Endodermal cell (in vitro differentiated cells): ENCODE results near the gene SDE2. TPM values are rescaled to one million over a fixed set of nuclear protein-coding genes. Genes with fewer than 3 reads are reported as not detected.

Experiments used
- DNase-seq: peaks from one replicate; pipeline ENCODE4 v3.0.0-alpha.2; 2017
- H3K27ac ChIP-seq: 2 replicates; pipeline ENCODE4 v1.5.1; 2013; ENCODE audit warnings: mild to moderate bottlenecking, low read depth, low read length, moderate library complexity
- H3K27me3 ChIP-seq: 2 replicates; pipeline ENCODE4 v1.6.1; 2013; ENCODE audit warnings: mild to moderate bottlenecking, low read length, moderate library complexity; ENCODE audit not compliant: insufficient read depth, control insufficient read depth, poor library complexity, severe bottlenecking
- H3K36me3 ChIP-seq: 2 replicates; pipeline ENCODE4 v1.7.0; 2013; ENCODE audit warnings: mild to moderate bottlenecking, low read length, moderate library complexity; ENCODE audit not compliant: control insufficient read depth, insufficient read depth
- H3K4me1 ChIP-seq: one replicate; pipeline ENCODE4 v1.7.0; 2013; ENCODE audit warnings: low read length; ENCODE audit not compliant: control insufficient read depth, insufficient read depth
- H3K4me3 ChIP-seq: 2 replicates; pipeline ENCODE4 v1.5.1; 2013; ENCODE audit warnings: mild to moderate bottlenecking, low read length, moderate library complexity
- H3K9ac ChIP-seq: 2 replicates; pipeline ENCODE4 v1.6.1; 2013; ENCODE audit warnings: mild to moderate bottlenecking, low read length, moderate library complexity; ENCODE audit not compliant: poor library complexity, severe bottlenecking; ENCODE audit errors: extremely low read depth
- H3K9me3 ChIP-seq: 2 replicates; pipeline ENCODE4 v1.6.1; 2013; ENCODE audit warnings: mild to moderate bottlenecking, low read length, moderate library complexity; ENCODE audit not compliant: control insufficient read depth
- H3K27ac Mint-ChIP-seq: 2 replicates; pipeline ENCODE4 v1.8.0; 2020; ENCODE audit warnings: mixed read lengths
- H3K27me3 Mint-ChIP-seq: 2 replicates; pipeline ENCODE4 v1.8.0; 2021; ENCODE audit warnings: mild to moderate bottlenecking, mixed read lengths; ENCODE audit not compliant: insufficient read depth
- H3K36me3 Mint-ChIP-seq: 2 replicates; pipeline ENCODE4 v1.8.0; 2020; ENCODE audit warnings: low read depth, mixed read lengths
- H3K4me1 Mint-ChIP-seq: 2 replicates; pipeline ENCODE4 v1.8.0; 2020; ENCODE audit warnings: mixed read lengths
- H3K4me3 Mint-ChIP-seq: 2 replicates; pipeline ENCODE4 v1.8.0; 2020; ENCODE audit warnings: mild to moderate bottlenecking, moderate library complexity, mixed read lengths
- H3K9me3 Mint-ChIP-seq: 2 replicates; pipeline ENCODE4 v1.8.0; 2020; ENCODE audit warnings: mild to moderate bottlenecking, mixed read lengths
- WGBS, 2 experiments: methylation state at CpG; one replicate each; pipeline versions ENCODE4 v1.1.5 to v1.1.7; 2013; ENCODE audit warnings: missing lambda C conversion rate in 2 of 2, mixed read lengths in 1 of 2; ENCODE audit not compliant: insufficient coverage in 1 of 2, insufficient read length in 1 of 2; 5-methylcytosine and 5-hydroxymethylcytosine counted together
- total RNA-seq, 2 donors: library from RNA; stranded (reverse); fragmentation: NEBNext Ultra II Directional in 1 of 2; extraction: Animal tissue kit (Norgen Biotek cat#: 25700) in 1 of 2; gene quantifications; 2 replicates in 1 of 2; 3 replicates in 1 of 2; pipeline ENCODE4 v1.2.1, GENCODE V29; 2021
- TF ChIP-seq, protein P1 (sequence below): fragments of 200-600 bp; sonication (generic); conservative IDR thresholded peaks from 2 replicates; pipeline ENCODE4 v1.5.0; 2021; ENCODE audit warnings: antibody characterized with exemption, mild to moderate bottlenecking

SDE2 gene
- total RNA-seq, 2 donors from 2014 or later = 19.0 to 21.6 TPM

DNA sequence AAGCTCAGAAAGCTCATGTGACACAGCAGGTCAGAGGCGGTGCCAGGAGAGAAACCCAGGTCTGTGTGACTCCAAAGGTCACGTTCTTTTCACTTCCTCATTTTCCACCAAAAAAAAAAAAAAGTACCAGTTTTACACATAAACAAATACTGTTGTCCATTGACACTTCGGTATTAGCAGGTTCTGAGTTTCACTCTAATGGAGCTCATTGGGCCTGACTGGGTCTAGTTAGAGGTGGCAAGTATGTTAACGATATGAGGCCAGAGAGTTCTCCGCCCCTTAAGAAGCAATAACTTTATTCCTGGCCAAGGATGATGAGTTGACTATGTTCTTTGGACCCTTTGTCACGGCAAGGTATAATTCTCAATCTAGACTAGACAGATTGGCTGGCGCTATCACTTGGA is 30.0 kb upstream of the SDE2 start:
- 92 to 93% methylated on average over 5 to 7 of the region's 7 CpGs for WGBS, 2 experiments
- Mint-ChIP-seq H3K27me3 (no peaks in the 10 kb centered on the region), H3K4me3 (no peak overlapping the region), H3K4me1 (no peaks in the 10 kb centered on the region), H3K9me3 (no peaks in the 10 kb centered on the region), H3K36me3 (no peaks in the 10 kb centered on the region), H3K27ac (no peak overlapping the region)
- no peak for DNase-seq
- no peak overlapping the region for H3K9ac ChIP-seq
- H3K27me3 ChIP-seq = no peaks in the 10 kb centered on the region
- TF ChIP-seq, protein P1, sequence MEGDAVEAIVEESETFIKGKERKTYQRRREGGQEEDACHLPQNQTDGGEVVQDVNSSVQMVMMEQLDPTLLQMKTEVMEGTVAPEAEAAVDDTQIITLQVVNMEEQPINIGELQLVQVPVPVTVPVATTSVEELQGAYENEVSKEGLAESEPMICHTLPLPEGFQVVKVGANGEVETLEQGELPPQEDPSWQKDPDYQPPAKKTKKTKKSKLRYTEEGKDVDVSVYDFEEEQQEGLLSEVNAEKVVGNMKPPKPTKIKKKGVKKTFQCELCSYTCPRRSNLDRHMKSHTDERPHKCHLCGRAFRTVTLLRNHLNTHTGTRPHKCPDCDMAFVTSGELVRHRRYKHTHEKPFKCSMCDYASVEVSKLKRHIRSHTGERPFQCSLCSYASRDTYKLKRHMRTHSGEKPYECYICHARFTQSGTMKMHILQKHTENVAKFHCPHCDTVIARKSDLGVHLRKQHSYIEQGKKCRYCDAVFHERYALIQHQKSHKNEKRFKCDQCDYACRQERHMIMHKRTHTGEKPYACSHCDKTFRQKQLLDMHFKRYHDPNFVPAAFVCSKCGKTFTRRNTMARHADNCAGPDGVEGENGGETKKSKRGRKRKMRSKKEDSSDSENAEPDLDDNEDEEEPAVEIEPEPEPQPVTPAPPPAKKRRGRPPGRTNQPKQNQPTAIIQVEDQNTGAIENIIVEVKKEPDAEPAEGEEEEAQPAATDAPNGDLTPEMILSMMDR = no peak
- no peaks in the 10 kb centered on the region for H3K4me1 ChIP-seq
- H3K9me3 ChIP-seq = no peaks in the 10 kb centered on the region
- no peaks in the 10 kb centered on the region for H3K36me3 ChIP-seq
- no peak overlapping the region for H3K27ac ChIP-seq
- no peak overlapping the region for H3K4me3 ChIP-seq

DNA sequence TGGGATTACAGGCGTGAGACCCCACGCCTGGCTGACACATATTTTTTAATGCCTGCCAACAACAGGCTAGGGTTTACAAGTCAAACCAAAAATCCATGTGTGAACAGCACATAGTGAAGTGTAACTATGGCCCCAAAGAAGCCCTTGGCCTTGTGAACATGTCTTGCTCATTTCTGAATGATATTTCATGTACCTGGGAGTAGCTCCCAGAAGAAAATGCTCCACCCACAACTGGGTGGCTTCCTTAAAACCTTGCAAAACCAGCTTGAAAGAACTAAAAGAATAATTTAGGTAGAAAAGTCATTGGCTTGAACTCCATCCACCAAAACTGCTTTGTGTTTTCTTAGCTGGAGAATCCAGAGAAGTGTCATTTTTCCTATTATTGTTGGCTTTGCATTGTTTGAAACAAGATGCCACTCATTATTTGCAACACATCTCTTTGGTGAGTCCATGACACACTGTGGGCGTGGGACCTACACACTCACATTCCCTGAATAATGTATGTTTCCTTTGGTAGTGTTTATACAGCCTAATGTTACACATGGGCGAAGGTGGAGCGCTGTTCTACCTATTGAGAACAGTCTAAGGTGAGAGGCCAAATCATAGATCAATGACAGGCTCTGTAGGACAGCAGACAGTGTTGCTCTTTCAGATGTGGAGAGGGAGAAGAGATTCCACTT is 28.5 kb upstream of the SDE2 start:
- Histone ChIP-seq H3K4me3 (no peak overlapping the region), H3K4me1 (no peaks in the 10 kb centered on the region), H3K9ac (no peak overlapping the region), H3K36me3 (no peaks in the 10 kb centered on the region), H3K9me3 (no peaks in the 10 kb centered on the region), H3K27me3 (no peaks in the 10 kb centered on the region), H3K27ac (no peak overlapping the region)
- H3K4me3 Mint-ChIP-seq = no peak overlapping the region
- WGBS, 2 experiments = 80 to 87% methylated on average over 1 to 5 of the region's 5 CpGs
- no peaks in the 10 kb centered on the region for H3K9me3 Mint-ChIP-seq
- H3K27ac Mint-ChIP-seq = no peak overlapping the region
- no peaks in the 10 kb centered on the region for H3K27me3 Mint-ChIP-seq
- no peak for DNase-seq
- TF ChIP-seq, protein P1 = no peak
- H3K36me3 Mint-ChIP-seq = no peaks in the 10 kb centered on the region
- H3K4me1 Mint-ChIP-seq = no peaks in the 10 kb centered on the region

DNA sequence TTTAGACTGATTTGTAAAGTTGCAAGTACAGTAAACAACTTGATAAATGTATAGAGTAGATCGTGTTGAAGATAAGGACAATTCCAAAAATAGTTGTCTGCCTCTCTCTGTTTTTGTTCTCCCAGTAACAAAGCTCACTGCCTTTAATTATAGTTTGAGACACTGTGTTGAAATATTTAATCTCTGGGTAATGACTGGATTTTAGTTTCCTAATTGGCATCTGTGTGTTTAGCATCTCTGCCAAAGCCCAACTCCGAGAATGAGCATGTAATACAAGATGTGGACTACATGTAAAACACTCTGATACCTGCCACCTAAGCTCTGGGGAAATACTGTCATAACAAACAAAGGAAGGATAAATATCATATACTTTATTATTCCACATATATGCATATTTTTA is 27.7 kb upstream of the SDE2 start:
- 85 to 86% methylated on average over 2 of the region's 2 CpGs for WGBS, 2 experiments
- DNase-seq = no peak
- Mint-ChIP-seq H3K36me3 (no peaks in the 10 kb centered on the region), H3K4me3 (no peak overlapping the region), H3K27me3 (no peaks in the 10 kb centered on the region), H3K9me3 (no peaks in the 10 kb centered on the region), H3K27ac (no peak overlapping the region), H3K4me1 (no peaks in the 10 kb centered on the region)
- Histone ChIP-seq H3K27me3 (no peaks in the 10 kb centered on the region), H3K36me3 (no peaks in the 10 kb centered on the region), H3K27ac (no peak overlapping the region), H3K4me1 (no peaks in the 10 kb centered on the region), H3K4me3 (no peak overlapping the region), H3K9ac (no peak overlapping the region), H3K9me3 (no peaks in the 10 kb centered on the region)
- TF ChIP-seq, protein P1 = no peak
